ENCODE data around the gene FCAMR.
"Not testable (repeated sequence)": the region's sequence is repeated elsewhere in the genome, so short reads cannot be mapped to it uniquely, and the experiment has no call there.

Gene FCAMR

GRCh38 chr1:206930210-206930798, 40.0 kb downstream of the FCAMR start:
- TF ChIP-seq, protein P1, sequence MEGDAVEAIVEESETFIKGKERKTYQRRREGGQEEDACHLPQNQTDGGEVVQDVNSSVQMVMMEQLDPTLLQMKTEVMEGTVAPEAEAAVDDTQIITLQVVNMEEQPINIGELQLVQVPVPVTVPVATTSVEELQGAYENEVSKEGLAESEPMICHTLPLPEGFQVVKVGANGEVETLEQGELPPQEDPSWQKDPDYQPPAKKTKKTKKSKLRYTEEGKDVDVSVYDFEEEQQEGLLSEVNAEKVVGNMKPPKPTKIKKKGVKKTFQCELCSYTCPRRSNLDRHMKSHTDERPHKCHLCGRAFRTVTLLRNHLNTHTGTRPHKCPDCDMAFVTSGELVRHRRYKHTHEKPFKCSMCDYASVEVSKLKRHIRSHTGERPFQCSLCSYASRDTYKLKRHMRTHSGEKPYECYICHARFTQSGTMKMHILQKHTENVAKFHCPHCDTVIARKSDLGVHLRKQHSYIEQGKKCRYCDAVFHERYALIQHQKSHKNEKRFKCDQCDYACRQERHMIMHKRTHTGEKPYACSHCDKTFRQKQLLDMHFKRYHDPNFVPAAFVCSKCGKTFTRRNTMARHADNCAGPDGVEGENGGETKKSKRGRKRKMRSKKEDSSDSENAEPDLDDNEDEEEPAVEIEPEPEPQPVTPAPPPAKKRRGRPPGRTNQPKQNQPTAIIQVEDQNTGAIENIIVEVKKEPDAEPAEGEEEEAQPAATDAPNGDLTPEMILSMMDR (IDR thresholded peaks at IDR 0.05; ENCODE audit: low read depth, low read length, missing control alignments) = no peak
- no peak overlapping the region for H3K4me3 ChIP-seq (ENCODE audit: low read depth, low read length)
- no peaks in the 10 kb centered on the region for H3K36me3 ChIP-seq (replicated peaks)
- in situ Hi-C loops (cut with HindIII; ENCODE audit: low pct_ligation_motif_present, low sequenced_read_pairs) = no loop called here
- no peak overlapping the region for H3K27ac ChIP-seq
- DNase-seq = no peak
- no peaks in the 10 kb centered on the region for H3K27me3 ChIP-seq (replicated peaks)

- Histone ChIP-seq H3K27me3 (replicated peaks) (no peaks in the 10 kb centered on the region), H3K4me3 (ENCODE audit: low read depth, low read length) (no peak overlapping the region), H3K36me3 (replicated peaks) (no peaks in the 10 kb centered on the region), H3K27ac (no peak overlapping the region)
- TF ChIP-seq, protein P1 (IDR thresholded peaks at IDR 0.05; ENCODE audit: low read depth, low read length, missing control alignments) = no peak
- in situ Hi-C loops (cut with HindIII; ENCODE audit: low pct_ligation_motif_present, low sequenced_read_pairs) = no loop called here
- DNase-seq = no peak
Observed at GRCh38 chr1:206929524-206929923, 40.7 kb downstream of the FCAMR start.

DNA sequence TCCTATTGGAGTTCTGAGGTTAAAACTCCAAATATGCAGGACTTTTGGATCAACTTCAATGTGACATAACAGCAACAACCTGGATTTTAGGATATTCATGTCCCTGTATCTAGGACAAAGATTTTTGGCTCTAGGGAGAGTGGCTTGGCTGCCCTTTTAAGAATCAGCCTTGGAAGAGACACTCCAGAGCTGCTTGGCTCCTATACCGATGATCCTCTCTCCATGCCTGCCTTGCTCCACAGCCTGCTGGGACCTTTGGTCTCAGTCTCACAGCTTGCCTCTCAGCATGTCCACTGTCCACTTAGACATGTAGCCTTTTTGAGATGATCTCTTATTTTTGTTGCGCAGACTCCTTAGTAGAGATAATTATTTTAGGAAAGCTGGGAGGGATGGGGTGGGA, 44.0 kb downstream of the FCAMR start:
- DNase-seq = no peak
- TF ChIP-seq, protein P1 (IDR thresholded peaks at IDR 0.05; ENCODE audit: low read depth, low read length, missing control alignments) = no peak
- no peaks in the 10 kb centered on the region for H3K36me3 ChIP-seq (replicated peaks)
- no peak overlapping the region for H3K27ac ChIP-seq
- no peak overlapping the region for H3K4me3 ChIP-seq (ENCODE audit: low read depth, low read length)
- in situ Hi-C loops (cut with HindIII; ENCODE audit: low pct_ligation_motif_present, low sequenced_read_pairs) = no loop called here
- H3K27me3 ChIP-seq (replicated peaks) = no peaks in the 10 kb centered on the region

DNA sequence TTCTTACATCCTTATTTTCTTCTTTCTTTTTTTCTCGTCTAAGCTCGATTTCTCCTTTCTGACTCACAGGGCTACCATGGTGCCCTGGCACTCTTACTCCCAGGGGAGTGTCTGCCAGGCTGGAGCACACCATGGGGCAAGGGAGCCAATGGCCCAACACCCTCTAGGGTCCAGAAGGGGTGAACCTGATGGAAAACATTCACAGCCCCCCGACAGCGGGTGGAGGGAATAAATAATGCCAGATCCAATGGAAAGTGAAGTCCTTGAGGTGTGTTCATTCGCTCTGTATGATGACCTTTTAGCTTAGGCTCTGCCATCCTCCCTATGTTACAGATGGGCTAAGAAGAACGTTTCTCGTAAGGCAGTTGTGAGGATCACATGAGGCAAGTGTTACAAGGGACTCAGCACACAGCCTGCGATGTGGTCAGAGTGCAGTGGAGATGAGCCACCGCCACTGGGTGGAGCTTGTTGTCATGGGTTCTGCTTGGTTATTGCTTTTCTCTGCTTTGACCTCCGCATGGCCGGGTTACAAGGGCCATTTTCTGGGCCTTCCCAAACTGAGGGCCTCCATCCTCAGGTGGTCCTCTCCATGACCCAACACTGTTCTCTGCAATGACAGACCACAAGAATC, 45.0 kb downstream of the FCAMR start:
- DNase-seq = no peak
- TF ChIP-seq, protein P1 (IDR thresholded peaks at IDR 0.05; ENCODE audit: low read depth, low read length, missing control alignments) = no peak
- in situ Hi-C loops (cut with HindIII; ENCODE audit: low pct_ligation_motif_present, low sequenced_read_pairs) = no loop called here
- Histone ChIP-seq H3K27ac (no peak overlapping the region), H3K27me3 (replicated peaks) (no peaks in the 10 kb centered on the region), H3K36me3 (replicated peaks) (no peaks in the 10 kb centered on the region), H3K4me3 (ENCODE audit: low read depth, low read length) (no peak overlapping the region)

- no peak for DNase-seq
- TF ChIP-seq, protein P1 (IDR thresholded peaks at IDR 0.05; ENCODE audit: low read depth, low read length, missing control alignments) = no peak
- in situ Hi-C loops (cut with HindIII; ENCODE audit: low pct_ligation_motif_present, low sequenced_read_pairs) = no loop called here
Observed at GRCh38 chr1:206924592-206925105, 45.6 kb downstream of the FCAMR start.

DNA sequence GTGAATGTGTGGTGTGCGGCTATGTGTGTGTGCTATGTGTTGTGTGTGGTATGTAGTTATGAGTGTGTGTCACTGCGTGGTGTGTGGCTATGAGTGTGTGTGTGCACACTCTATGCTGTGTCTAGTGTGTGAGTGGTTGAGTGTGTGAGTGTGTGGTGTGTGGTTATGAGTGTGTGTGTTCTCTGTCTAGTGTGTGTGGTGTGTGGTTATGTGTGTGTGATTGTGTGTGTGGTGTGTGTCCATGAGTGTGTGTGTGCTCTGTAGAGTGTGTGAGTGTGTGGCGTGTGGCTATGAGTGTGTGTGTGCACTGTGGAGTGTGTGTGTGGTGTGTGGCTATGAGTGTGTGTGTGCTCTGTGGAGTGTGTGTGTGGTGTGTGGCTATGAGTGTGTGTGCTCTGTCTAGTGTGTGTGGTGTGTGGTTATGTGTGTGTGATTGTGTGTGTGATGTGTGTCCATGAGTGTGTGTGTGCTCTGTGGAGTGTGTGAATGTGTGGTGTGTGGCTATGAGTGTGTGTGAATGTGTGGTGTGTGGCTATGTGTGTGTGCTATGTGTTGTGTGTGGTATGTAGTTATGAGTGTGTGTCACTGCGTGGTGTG, 46.2 kb downstream of the FCAMR start:
- H3K27me3 ChIP-seq (replicated peaks); DNase-seq; H3K4me3 ChIP-seq (ENCODE audit: low read depth, low read length); H3K27ac ChIP-seq; H3K36me3 ChIP-seq (replicated peaks); in situ Hi-C loops (cut with HindIII; ENCODE audit: low pct_ligation_motif_present, low sequenced_read_pairs): not testable (repeated sequence)

More at GRCh38 chr1:206924592-206925105, 45.6 kb downstream of the FCAMR start:
- H3K27me3 ChIP-seq (replicated peaks) = no peaks in the 10 kb centered on the region
- no peaks in the 10 kb centered on the region for H3K36me3 ChIP-seq (replicated peaks)
- no peak overlapping the region for H3K4me3 ChIP-seq (ENCODE audit: low read depth, low read length)
- no peak overlapping the region for H3K27ac ChIP-seq
